ENCODE data around the gene ZNF730. TPM values are rescaled to one million over a fixed set of nuclear protein-coding genes. Genes with fewer than 3 reads are reported as not detected.
A peak's percentile ranks its signal among the peaks of the same experiment; 100 is the strongest.
"Not testable (repeated sequence)": the region's sequence is repeated elsewhere in the genome, so short reads cannot be mapped to it uniquely, and the experiment has no call there.

ZNF730 gene
- total RNA-seq = 1 to 10 TPM; 3.5 to 8.8 TPM
- 1.3 TPM for polyA plus RNA-seq (ENCODE audit: insufficient read depth, low read depth, low replicate concordance)
- long read RNA-seq, donor 1 = 0 reads
- long read RNA-seq, donor 2 = 0 reads

DNA sequence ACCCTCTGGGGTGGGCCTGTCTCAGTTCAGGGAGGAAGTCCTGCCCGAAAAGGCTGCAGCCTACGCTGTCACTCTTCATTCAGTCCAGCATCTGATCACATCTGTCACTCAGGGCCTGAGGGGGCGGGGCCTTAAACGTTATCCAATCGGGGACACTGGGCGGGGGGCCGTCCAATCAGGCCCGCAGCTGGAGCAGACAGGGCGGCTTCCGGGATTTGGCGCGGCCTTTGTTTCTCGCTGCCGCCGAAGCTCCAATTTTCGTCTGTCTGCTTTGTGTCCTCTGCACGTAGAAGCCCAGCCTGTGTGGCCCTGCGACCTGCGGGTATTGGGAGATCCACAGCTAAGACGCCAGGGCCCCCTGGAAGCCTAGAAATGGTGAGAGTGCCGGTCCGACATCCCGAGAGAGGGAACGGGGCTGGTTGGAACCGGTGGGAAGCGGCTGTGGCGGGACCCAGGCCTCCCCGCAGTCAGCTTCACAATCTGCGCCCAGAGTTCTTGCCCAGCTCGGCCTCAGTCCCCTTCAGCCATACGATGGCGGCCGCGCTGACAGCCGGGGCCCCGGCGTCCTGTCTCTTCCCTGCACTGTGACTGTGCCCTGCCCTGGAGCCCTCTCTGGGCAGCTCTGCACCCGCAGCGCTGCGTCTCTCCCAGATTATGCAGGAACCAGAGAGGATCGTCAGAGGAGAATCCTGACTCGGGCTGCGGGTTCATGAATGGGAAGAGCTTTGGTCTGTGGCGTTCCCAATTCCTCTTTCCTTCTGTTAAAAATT, at the start of gene ZNF730:
Gene ZNF730, plus strand, starts transcription at position 224 of the 770 bp plus-strand sequence. Its CDS starts 149 bp downstream, at position 373.
- Histone ChIP-seq H3K4me1 (no peaks in the 10 kb centered on the region), H3K36me3 (ENCODE audit: low read depth, missing control alignments) (no peaks in the 10 kb centered on the region), H3K9me3 (no peaks in the 10 kb centered on the region), H3K27ac (no peak within 1 kb of the TSS), H3K27me3 (no peaks in the 10 kb centered on the region), H3K4me3 (peak within 1 kb of the TSS; percentile 50 to 64)
- intact Hi-C loops (cut with DNase I; ENCODE audit: low total_unique reads) = no loop called here
- no peak for TF ChIP-seq POLR2A (IDR thresholded peaks at IDR 0.05)
- TF ChIP-seq, protein P1, sequence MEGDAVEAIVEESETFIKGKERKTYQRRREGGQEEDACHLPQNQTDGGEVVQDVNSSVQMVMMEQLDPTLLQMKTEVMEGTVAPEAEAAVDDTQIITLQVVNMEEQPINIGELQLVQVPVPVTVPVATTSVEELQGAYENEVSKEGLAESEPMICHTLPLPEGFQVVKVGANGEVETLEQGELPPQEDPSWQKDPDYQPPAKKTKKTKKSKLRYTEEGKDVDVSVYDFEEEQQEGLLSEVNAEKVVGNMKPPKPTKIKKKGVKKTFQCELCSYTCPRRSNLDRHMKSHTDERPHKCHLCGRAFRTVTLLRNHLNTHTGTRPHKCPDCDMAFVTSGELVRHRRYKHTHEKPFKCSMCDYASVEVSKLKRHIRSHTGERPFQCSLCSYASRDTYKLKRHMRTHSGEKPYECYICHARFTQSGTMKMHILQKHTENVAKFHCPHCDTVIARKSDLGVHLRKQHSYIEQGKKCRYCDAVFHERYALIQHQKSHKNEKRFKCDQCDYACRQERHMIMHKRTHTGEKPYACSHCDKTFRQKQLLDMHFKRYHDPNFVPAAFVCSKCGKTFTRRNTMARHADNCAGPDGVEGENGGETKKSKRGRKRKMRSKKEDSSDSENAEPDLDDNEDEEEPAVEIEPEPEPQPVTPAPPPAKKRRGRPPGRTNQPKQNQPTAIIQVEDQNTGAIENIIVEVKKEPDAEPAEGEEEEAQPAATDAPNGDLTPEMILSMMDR (IDR thresholded peaks at IDR 0.05) = no peak
- WGBS, 2 donors = 1 to 3% methylated on average over 9 to 41 of the region's 44 CpGs
- peak; percentile 62 for DNase-seq

DNA sequence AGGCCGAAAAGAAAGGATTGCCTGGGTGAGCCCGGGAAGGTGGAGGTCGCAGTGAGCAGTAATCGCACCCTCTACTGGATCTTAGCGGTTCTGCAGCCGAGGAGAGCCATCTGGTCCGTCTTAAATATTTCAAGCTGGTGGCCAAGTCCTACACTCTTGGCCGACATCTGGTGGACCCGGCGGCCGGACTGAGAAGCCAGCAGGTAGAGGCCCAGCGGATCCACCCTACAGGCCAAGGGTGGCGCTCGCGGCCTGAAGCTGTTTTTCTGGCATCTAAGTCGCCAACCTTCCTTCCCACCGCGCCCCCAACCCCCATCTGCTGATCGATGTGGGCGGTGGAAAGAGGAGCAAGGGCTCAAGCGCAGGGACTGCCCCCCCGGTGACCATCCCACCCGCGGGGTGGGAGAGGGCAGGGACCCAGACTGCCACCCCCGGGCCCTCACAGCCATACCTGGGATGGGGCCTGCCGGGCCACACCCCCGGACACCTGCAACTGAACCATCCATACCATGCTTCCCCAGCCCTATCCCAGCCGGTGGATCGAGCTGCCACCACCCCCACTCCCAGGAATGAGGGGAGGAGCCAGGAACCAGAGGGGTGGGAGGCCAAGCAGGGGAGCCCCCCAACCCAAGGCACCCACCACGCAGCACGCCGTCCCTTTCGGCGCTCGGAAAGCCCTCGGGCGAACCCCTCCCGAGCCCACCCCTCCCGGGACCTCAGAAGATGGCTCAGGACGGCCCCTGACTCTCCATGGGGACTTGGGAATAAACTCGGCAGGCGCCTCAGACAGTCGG, 46.3 kb upstream of the ZNF730 start:
- no peaks in the 10 kb centered on the region for H3K27me3 ChIP-seq
- 3 to 8% methylated on average over 10 to 38 of the region's 43 CpGs for WGBS, 2 donors

DNA sequence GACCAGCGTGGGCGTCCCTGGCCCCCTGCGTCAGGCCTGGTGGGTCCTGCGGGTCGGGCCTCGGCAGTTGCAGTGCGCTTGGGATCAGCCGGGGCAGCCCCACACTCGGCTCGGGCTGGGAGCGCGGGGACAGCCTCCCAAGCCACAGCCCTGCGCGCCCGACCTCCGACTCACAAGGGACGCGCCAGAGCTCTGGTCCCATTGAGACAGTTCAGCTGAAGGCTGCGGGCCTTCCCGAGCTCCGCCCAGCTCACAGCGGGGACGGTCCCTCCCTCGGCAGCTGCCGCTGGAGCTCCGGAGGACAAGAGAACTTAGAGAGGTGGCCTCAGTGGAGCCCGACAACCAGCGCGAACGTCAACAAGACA, 45.7 kb upstream of the ZNF730 start:
- H3K4me3 ChIP-seq = peak overlapping the region; percentile 29 to 56
- no peaks in the 10 kb centered on the region for H3K4me1 ChIP-seq
- intact Hi-C loops (cut with DNase I; ENCODE audit: low total_unique reads) = no loop called here
- H3K27ac ChIP-seq = no peak overlapping the region
- H3K36me3 ChIP-seq (ENCODE audit: low read depth, missing control alignments) = no peaks in the 10 kb centered on the region
- TF ChIP-seq, protein P1 (IDR thresholded peaks at IDR 0.05) = no peak
- no peak for TF ChIP-seq POLR2A (IDR thresholded peaks at IDR 0.05)
- H3K9me3 ChIP-seq = no peaks in the 10 kb centered on the region
- WGBS, 2 donors = 0% methylated on average over 25 of the region's 30 CpGs; no CpG with 5 or more reads in 1 of the 2 donors
- H3K27me3 ChIP-seq = no peaks in the 10 kb centered on the region
- peak; percentile 22 for DNase-seq

More for the DNA sequence above, 46.3 kb upstream of the ZNF730 start:
- TF ChIP-seq, protein P1 (IDR thresholded peaks at IDR 0.05) = peak in 1 of 3 experiments; percentile 49
- no peak for TF ChIP-seq POLR2A (IDR thresholded peaks at IDR 0.05)
- Histone ChIP-seq H3K36me3 (ENCODE audit: low read depth, missing control alignments) (no peaks in the 10 kb centered on the region), H3K4me3 (peak overlapping the region; percentile 29 to 56), H3K9me3 (no peaks in the 10 kb centered on the region), H3K4me1 (no peaks in the 10 kb centered on the region), H3K27ac (no peak overlapping the region)
- intact Hi-C loops (cut with DNase I; ENCODE audit: low total_unique reads) = no loop called here
- DNase-seq = peak; percentile 70

DNA sequence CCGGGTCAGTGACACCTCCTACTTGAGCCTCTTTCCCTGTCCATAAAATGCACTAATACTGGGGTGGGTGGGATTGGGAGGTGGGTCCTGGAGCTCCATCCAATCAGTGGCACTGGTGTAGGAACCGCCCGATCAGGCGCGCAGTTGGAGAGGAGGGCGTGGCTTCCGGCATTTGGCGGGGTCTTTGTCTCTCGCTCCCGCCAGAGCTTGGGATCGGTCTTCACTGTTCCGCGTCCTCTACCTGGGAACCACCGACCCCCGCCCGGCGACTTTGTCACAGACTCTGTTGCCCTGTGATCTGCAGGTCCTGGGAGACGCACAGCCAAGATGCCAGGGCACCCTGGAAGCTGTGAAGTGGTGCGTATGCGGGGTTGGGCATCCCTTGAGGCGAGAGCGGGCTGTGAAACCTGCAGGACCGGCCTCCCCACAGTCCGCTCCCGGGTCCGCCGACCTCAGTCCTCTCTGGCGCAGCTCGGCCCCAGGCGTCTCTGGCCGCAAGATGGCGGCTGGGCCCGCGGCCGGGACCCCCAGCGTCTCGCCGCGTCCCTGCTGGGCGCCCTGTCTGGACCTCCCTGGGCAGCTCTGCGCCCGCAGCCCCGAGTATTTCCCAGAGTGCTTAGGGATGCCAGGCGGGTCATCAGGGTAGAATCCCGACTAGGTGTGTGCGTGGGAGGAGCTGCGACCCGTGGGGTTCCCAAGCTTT, 41.6 kb upstream of the ZNF730 start:
- WGBS, 2 donors = 1% methylated on average over 28 of the region's 48 CpGs
- TF ChIP-seq POLR2A (IDR thresholded peaks at IDR 0.05) = no peak
- TF ChIP-seq, protein P1 (IDR thresholded peaks at IDR 0.05) = no peak
- Histone ChIP-seq H3K9me3 (no peaks in the 10 kb centered on the region), H3K27ac (no peak overlapping the region), H3K4me3 (peak overlapping the region; percentile 63 to 75), H3K4me1 (no peaks in the 10 kb centered on the region), H3K36me3 (ENCODE audit: low read depth, missing control alignments) (no peaks in the 10 kb centered on the region), H3K27me3 (no peaks in the 10 kb centered on the region)
- intact Hi-C loops (cut with DNase I; ENCODE audit: low total_unique reads) = no loop called here
- DNase-seq = peak; percentile 85

DNA sequence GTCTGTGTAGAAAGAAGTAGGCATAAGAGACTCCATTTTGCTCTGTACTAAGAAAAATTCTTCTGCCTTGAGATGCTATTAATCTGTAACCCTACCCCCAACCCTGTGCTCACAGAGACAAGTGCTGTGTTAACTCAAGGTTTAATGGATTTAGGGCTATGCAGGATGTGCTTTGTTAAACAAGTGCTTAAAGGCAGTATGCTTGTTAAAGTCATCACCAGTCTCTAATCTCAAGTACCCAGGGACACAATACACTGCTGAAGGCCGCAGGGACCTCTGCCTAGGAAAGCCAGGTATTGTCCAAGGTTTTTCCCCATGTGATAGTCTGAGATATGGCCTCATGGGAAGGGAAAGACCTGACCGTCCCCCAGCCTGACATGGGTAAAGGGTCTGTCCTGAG, 39.0 kb upstream of the ZNF730 start:
- H3K4me3 ChIP-seq; DNase-seq; H3K36me3 ChIP-seq (ENCODE audit: low read depth, missing control alignments); H3K4me1 ChIP-seq; H3K27ac ChIP-seq; H3K27me3 ChIP-seq; H3K9me3 ChIP-seq; intact Hi-C loops (cut with DNase I; ENCODE audit: low total_unique reads): not testable (repeated sequence)
- WGBS, 2 donors = 50 to 92% methylated on average over 1 to 2 of the region's 2 CpGs

Measured in testis (tissue), 5 donors.